Body of pancreas (tissue), 4 donors: ENCODE measurements around the gene PDIA2. TPM values are rescaled to one million over a fixed set of nuclear protein-coding genes. Genes with fewer than 3 reads are reported as not detected.

ENCODE experiments used
- ATAC-seq: fragments of 150-250 bp; one replicate; pipeline ENCODE4 v1.9.1; 2016
- DNase-seq, 4 donors: peaks; one replicate each; pipeline ENCODE4 v3.0.0-alpha.2; 2019
- H3K27ac ChIP-seq, 4 donors: fragments of 200-600 bp; sonication (generic); 1 replicate in 3 of 4; 2 replicates in 1 of 4; pipeline versions ENCODE4 v1.5.1 to v1.6.1; 2016 to 2019; ENCODE audit warnings: mild to moderate bottlenecking in 1 of 4, mixed read lengths in 1 of 4, moderate library complexity in 1 of 4
- H3K27me3 ChIP-seq, 2 donors: fragments of 200-600 bp; sonication (generic); one replicate each; pipeline ENCODE4 v1.6.0; 2016; ENCODE audit warnings: mild to moderate bottlenecking in 1 of 2
- H3K36me3 ChIP-seq, 2 donors: fragments of 200-600 bp; sonication (generic); replicated peaks in 1 of 2; 2 replicates each; pipeline ENCODE4 v1.5.1; 2016; ENCODE audit warnings: low read depth in 2 of 2; ENCODE audit not compliant: insufficient read depth in 1 of 2
- H3K4me1 ChIP-seq: fragments of 200-600 bp; sonication (generic); one replicate; pipeline ENCODE4 v1.6.0; 2016
- H3K4me3 ChIP-seq, 2 donors: fragments of 200-600 bp; sonication (generic); 1 replicate in 1 of 2; 2 replicates in 1 of 2; pipeline ENCODE4 v1.5.1; 2016 to 2019
- H3K9me3 ChIP-seq, 3 donors: fragments of 200-600 bp; sonication (generic); 1 replicate in 2 of 3; 2 replicates in 1 of 3; pipeline ENCODE4 v1.5.1; 2016
- POLR2A ChIP-seq, 3 donors: fragments of 450-650 bp; IDR thresholded peaks; one replicate each; pipeline ENCODE4 v1.6.1; 2016; ENCODE audit warnings: antibody characterized with exemption in 3 of 3, mild to moderate bottlenecking in 2 of 3
- WGBS, 2 donors: methylation state at CpG; one replicate each; pipeline ENCODE4 v1.1.5; 2017; 5-methylcytosine and 5-hydroxymethylcytosine counted together
- intact Hi-C: fragments of 100-400 bp; cut with DNase I; formaldehyde crosslinking; loops from one replicate; pipeline ENCODE4 v1.15.1; 2023
- total RNA-seq, 2 donors: library from RNA; depleted of rRNA; stranded (reverse); fragments of >200 nt; gene quantifications; one replicate each; pipeline ENCODE4 v1.1.0, GENCODE V29; 2016
- TF ChIP-seq, protein P1 (sequence below), 7 experiments: fragments of 450-650 bp in 4 of 7; fragments of 200-600 bp in 3 of 7; sonication (generic) in 3 of 7; IDR thresholded peaks; one replicate each; pipeline ENCODE4 v1.5.1; 2016 to 2019; ENCODE audit warnings: antibody characterized with exemption in 7 of 7

Gene PDIA2
- total RNA-seq, 2 donors from 2014 or later: 517 to 2,271 TPM

- DNase-seq (no peak), ATAC-seq (no peak)
- Histone ChIP-seq H3K36me3 (peaks cover 0 to 11% of the 10 kb centered on the region in 2 donors), H3K9me3 (no peaks in the 10 kb centered on the region), H3K27ac (no peak overlapping the region), H3K4me1 (no peaks in the 10 kb centered on the region), H3K27me3 (no peaks in the 10 kb centered on the region), H3K4me3 (no peak overlapping the region)
- intact Hi-C loops: no loop called here
- WGBS, 2 donors: 76 to 82% methylated on average over 3 to 7 of the region's 7 CpGs
- TF ChIP-seq, protein P1, sequence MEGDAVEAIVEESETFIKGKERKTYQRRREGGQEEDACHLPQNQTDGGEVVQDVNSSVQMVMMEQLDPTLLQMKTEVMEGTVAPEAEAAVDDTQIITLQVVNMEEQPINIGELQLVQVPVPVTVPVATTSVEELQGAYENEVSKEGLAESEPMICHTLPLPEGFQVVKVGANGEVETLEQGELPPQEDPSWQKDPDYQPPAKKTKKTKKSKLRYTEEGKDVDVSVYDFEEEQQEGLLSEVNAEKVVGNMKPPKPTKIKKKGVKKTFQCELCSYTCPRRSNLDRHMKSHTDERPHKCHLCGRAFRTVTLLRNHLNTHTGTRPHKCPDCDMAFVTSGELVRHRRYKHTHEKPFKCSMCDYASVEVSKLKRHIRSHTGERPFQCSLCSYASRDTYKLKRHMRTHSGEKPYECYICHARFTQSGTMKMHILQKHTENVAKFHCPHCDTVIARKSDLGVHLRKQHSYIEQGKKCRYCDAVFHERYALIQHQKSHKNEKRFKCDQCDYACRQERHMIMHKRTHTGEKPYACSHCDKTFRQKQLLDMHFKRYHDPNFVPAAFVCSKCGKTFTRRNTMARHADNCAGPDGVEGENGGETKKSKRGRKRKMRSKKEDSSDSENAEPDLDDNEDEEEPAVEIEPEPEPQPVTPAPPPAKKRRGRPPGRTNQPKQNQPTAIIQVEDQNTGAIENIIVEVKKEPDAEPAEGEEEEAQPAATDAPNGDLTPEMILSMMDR (IDR thresholded peaks at IDR 0.05): no peak
- no peak for TF ChIP-seq POLR2A (IDR thresholded peaks at IDR 0.05)
Observed at GRCh38 chr16:309476-309875, 26.5 kb downstream of the PDIA2 start.

DNA sequence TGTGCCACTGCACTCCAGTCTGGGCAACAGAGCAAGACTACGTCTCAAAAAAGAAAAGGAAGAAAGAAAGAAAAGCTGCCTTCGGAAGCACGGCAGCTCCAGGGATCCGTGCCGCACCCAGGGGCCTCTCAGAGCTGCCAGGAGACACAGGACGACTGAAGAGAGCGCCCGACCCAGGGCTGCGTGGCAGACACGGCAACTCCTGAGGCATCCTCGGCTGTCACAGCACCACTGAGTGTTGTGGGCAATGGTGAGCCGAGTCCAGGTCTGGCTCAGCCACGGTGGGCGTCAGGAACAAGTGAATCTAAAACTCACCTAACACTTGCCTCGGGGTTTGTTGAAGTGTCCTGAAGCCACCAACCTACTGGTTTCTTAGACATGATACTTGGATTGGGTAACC, 28.8 kb downstream of the PDIA2 start:
- no peaks in the 10 kb centered on the region for H3K27me3 ChIP-seq
- no peak for DNase-seq
- H3K9me3 ChIP-seq: no peaks in the 10 kb centered on the region
- H3K27ac ChIP-seq: no peak overlapping the region
- TF ChIP-seq, protein P1 (IDR thresholded peaks at IDR 0.05): no peak
- TF ChIP-seq POLR2A (IDR thresholded peaks at IDR 0.05): no peak
- ATAC-seq: no peak
- no peak overlapping the region for H3K4me3 ChIP-seq
- WGBS, 2 donors: 91 to 93% methylated on average over 13 to 14 of the region's 15 CpGs
- intact Hi-C loops: no loop called here
- H3K36me3 ChIP-seq: peaks cover 0 to 11% of the 10 kb centered on the region in 2 donors
- no peaks in the 10 kb centered on the region for H3K4me1 ChIP-seq

DNA sequence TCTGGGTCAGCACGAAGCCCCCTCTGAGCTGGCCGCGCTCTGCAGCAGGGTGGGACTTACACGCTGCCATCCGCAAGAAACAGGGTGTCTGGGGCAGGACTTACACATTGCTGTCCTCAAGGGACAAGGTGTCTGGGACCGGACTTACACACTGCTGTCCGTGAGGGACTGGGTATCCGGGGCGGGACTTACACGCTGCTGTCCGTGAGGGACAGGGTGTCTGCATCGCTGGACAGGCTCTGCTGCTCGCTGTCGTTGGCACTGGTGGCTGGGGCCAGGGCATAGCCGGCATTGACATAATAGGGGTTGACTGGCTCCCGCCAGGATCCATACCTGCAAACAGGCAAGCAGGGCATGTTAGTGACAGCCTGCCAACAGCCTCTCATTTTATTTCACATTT, 31.4 kb downstream of the PDIA2 start:
- no peak for TF ChIP-seq POLR2A (IDR thresholded peaks at IDR 0.05)
- TF ChIP-seq, protein P1 (IDR thresholded peaks at IDR 0.05): no peak
- Histone ChIP-seq H3K9me3 (no peaks in the 10 kb centered on the region), H3K27me3 (no peaks in the 10 kb centered on the region), H3K27ac (no peak overlapping the region), H3K4me3 (no peak overlapping the region), H3K4me1 (no peaks in the 10 kb centered on the region), H3K36me3 (peaks cover 0 to 11% of the 10 kb centered on the region in 2 donors)
- no peak for ATAC-seq
- 93 to 98% methylated on average over 3 to 12 of the region's 16 CpGs for WGBS, 2 donors
- intact Hi-C loops: no loop called here
- DNase-seq: no peak

DNA sequence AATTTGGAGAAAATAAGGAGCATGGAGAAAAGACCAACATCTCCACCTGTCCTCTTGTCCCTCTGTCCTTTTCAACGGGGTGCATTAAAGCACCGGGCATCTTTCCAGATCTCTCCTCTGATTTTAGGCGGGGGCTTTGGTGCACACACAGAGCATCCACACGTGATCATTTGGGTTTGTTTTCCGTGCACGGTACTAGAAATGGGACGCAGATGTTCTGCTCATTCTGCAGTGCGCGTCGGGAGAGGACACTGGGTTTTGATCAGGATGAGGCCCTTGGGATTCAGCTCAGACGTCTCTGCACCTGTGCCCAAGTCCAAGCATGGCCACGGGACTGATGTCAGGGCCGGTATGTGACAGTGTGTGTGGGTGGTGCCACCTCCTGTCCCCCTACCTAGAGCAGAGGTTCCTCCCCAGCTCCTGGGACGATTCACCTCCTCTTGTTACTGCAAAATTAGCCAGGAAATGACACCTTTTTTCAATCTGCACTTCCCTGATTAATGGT, 31.9 kb downstream of the PDIA2 start:
- no peak for ATAC-seq
- no peak for DNase-seq
- Histone ChIP-seq H3K9me3 (no peaks in the 10 kb centered on the region), H3K4me1 (no peaks in the 10 kb centered on the region), H3K27ac (no peak overlapping the region), H3K36me3 (peaks cover 0 to 11% of the 10 kb centered on the region in 2 donors), H3K27me3 (no peaks in the 10 kb centered on the region), H3K4me3 (no peak overlapping the region)
- TF ChIP-seq, protein P1 (IDR thresholded peaks at IDR 0.05): no peak
- no peak for TF ChIP-seq POLR2A (IDR thresholded peaks at IDR 0.05)
- intact Hi-C loops: no loop called here
- 71 to 76% methylated on average over 9 to 14 of the region's 14 CpGs for WGBS, 2 donors

GRCh38 chr16:316741-317464, 33.9 kb downstream of the PDIA2 start:
- intact Hi-C loops: no loop called here
- Histone ChIP-seq H3K4me1 (no peaks in the 10 kb centered on the region), H3K27ac (no peak overlapping the region), H3K4me3 (no peak overlapping the region), H3K9me3 (no peaks in the 10 kb centered on the region), H3K27me3 (no peaks in the 10 kb centered on the region), H3K36me3 (peaks cover 0 to 11% of the 10 kb centered on the region in 2 donors)
- DNase-seq (no peak), ATAC-seq (no peak)
- 87 to 100% methylated on average over 2 to 15 of the region's 19 CpGs for WGBS, 2 donors
- TF ChIP-seq, protein P1 (IDR thresholded peaks at IDR 0.05): no peak
- no peak for TF ChIP-seq POLR2A (IDR thresholded peaks at IDR 0.05)
